HG03575 (cell line): Measurements from ENCODE around the gene PRXL2A.
A peak's percentile ranks its signal among the peaks of the same experiment; 100 is the strongest.

Source experiments
- ATAC-seq: cut with Tn5 transposase; IDR thresholded peaks from one replicate; pipeline ENCODE4 v1.9.1; 2021; ENCODE audit not compliant: unreplicated experiment, insufficient number of reproducible peaks, low FRiP score; ENCODE audit errors: extremely low read depth

PRXL2A gene

DNA sequence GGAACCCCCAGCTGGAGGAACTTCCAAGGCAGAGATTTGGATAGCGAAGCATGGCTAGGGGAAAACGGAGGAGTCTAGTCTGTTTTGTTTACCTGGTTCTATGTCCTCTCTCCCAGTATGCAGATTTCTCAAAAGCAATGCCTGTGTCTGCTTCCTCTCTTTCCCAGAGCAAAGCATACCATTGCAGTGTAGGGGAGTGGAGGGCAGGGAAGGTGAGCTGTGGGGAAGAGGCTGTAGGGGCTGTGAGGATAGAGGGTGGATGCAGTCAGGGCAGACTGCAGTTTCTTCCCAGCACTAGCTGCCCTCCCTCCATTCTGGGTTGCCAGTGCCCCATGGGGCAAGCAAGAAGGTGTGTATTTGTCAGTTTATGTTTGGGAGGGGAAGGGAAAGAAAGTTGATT is 28.9 kb downstream of the PRXL2A start:
- no peak for ATAC-seq

DNA sequence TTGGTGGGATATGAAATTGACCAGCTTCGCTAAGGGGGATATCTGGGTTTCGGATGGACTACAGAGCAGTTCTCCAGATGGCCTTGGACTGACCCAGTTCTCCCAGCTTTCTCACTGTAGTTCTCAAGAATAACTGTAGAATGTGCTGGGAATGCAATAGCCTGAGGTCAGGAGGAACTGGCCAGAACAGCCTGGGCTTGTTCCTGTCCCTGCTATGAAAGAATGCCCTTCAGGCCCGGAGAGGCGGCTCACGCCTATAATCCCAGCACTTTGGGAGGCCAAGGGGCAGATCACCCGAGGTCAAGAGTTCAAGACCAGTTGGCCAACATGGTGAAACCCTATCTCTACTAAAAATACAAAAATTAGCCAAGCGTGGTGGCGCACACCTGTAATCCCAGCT is 33.5 kb downstream of the PRXL2A start:
- ATAC-seq = no peak

DNA sequence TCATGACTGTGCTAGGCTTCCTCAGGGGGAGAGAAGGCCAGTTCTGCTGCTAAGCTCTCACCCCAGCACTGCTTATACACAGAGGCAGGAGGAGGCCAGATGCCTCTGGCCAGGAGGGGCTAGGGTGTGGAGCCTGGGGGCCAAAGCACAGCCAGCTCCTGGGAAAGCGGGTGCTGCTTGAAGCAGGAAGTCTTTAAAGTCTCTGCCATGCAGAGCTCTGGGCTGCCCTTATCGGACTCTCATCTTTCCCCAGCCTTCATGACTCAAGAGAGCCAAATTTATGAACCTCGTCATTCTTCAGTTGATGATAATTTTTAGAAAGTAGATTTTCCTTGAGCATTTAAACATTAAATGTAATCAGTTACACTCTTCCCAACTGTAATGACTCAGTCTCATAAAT is 34.5 kb downstream of the PRXL2A start:
- no peak for ATAC-seq

DNA sequence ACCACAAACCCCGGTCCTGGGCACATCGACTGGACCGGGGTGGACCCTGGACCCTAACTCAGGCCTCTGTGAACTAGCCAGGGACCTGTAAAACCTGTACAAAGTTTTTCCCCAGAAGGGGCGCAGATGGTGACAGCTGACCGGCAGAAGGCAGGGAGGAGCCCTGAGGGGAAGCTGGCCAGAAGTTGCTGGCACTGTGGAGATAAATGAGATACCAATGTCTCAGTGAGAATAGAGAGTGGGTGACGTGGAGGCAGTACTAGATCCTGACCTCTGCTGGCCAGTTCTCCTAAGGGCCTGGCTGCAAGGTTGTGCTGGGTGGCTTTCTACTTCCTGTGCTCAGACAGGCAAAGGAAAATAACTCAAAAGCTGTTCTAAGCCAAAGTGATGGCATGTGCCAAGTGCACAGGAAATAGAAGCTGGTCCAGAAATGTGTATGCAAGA is 35.2 kb downstream of the PRXL2A start:
- ATAC-seq = no peak

DNA sequence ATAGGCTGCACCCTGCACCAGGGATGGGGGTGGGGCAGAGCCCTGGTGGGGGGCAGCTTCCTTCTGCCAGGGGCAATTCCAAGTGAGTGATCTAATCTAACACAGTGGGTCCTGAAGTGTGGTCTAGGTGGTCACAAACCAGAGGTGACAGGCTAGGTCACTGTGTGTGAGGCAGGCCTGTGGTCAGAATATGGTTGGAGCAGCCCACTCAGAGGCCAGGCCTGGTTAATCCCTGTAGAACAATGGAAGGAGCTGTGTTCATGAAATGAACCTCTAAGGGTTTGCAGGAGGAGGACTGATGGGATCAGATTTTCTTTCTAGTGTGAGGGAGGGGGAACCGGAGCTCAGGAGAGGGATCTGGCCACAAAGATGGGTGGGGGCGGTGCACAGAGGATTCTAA is 35.8 kb downstream of the PRXL2A start:
- no peak for ATAC-seq

DNA sequence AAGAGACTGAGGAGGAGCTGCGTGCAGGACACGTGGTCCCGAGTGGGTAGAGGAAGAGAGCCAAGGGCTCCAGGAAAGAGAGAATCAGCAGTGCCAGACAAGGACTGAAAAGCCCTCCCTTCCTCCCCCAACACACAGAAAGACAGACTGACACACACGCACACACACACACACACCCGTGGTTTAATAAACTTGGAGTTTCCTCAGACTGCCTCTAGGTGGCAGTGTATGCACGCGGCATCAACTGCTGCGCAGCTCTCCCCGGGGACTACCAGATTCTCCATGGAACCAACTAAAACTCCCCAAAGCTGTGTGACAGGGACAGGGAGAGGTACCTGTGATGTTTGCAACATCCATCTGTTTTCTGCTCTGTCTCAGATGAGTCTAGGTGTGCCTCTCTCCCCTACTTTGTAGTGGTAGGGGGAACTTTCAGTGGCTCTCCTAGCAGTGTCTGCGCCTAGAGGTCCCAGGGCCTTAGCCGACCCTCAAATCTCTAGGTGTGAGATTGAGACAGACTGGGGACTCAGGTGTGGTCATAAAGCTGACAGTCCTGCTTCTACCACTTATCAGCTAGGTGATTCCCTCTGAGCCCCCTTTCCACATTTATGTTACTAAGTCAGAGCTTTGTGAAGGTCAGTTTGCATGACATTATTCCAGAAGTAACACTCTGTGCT is 36.4 kb downstream of the PRXL2A start:
- peak; percentile 63 for ATAC-seq

DNA sequence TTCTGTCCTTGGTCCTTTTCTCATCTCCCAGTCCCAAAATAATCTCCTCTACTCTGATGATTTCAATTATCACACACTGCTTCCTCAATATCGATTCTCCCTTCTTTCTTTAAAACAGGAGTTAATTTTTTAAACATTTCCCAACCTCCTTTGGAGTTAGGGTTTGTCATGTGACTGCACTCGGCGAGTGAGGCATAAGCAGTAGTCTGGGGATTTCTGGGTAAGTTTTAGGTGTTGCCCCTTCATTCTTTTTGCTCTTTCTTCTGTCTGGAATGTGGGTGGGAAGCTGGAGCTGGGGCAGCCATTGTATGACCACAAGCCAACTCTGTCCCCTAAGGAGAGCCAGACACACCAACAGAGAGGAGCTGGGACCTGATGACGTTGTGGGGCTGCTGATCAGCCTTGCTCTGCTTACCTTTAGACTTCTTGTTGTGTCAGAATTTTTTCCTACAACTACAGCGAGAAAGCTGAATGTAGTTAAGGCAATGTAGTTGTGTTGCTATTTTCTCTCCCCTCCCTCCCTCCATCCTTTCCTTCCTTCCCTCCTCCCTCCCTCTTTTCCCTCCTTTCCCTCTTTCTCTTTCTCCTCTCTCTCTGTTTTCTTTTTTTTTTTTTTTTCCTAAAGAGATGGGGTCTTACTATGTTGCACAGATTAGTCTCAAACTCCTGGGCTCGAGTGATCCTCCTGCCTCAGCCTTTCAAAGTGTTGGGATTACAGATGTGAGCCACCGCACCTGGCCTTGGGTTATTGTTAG is 39.3 kb downstream of the PRXL2A start:
- ATAC-seq = no peak

DNA sequence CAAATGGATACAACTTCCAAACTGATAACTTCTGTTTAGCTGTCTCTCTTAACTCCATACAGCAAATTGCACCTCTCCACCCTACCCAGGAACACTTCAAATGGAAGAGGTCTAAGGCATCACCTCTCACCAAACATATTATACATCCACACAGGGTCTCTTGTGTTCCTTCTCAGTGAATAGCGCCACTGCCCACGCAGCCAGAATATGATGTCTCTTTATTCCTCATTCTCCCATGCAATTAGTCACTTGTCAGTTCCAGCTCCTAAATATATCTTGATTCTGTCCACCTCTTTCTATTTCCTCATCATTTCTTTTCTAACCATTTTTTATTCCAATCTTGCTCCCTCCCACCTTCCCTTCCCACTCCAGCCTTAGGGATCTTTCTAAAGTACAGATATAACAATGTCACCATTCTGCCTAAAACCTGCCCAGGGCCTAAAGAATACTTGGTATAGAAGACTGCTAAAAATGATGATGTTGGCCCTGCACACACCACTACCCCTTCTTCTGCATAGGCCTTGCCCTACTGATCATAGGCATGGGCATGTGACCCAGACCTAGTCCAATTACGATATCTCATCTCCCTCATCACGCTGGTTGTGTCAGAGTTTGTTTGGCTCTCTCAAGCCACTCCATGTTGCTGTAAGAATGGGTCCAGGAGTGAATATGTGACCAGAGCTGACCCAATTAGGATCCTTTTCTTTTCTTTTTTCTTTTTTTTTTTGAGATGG is 40.0 kb downstream of the PRXL2A start:
- ATAC-seq = no peak

DNA sequence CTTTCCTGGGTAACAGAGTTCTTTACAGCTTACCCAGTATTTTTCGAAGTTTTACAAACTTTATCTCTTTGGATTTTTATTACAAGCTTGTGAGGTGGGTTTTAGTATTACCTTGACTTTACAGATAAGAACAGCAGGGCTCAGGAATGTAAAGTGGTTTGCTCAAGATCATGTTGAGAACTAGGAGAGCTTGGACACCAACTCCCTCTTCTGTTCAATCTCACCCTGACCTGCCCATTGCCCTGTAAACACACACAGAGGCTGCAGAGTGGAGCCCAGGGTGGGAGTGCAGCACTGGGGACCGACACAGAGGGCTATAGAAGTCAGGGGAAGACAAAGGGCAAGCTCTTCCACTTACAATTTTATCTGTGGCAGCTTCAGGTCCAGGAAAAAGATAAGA is 41.2 kb downstream of the PRXL2A start:
- ATAC-seq = no peak

DNA sequence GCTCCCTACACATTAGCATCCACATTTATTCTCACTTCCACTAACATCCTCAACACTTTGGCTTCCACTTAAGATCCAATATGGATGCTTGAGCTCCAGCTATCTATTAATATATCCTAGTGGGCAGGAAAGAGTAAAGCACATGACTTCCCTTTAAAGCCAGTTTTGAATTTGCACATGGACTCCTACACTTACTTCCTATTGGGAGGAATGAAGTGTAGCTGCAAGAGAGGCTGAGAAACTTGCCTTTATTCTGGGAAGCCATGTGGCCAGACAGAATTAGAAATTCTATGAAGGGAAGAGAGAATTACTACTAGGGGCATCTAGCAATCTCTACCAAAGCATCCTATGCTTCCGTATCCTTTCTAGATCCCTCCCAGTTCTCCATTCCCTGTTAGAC is 42.8 kb downstream of the PRXL2A start:
- ATAC-seq = no peak

DNA sequence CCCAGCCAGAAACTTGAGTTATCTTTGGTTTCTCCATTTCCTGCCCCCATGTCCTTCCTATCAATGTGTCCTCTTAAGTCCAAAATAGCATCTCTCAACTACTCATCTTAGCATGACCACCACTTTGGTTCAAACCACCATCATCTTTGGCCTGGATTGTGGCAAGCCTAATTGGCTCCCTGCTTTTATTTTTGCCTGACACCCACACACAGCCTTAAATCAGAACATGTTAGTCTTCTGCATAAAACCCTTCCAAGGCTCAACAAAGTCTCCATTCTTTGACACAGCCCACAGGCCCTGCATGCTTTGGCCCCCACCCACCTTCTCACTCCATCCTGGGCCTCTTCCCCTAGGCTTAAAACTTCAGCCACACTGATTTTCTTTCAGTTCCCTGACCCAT is 43.7 kb downstream of the PRXL2A start:
- no peak for ATAC-seq

DNA sequence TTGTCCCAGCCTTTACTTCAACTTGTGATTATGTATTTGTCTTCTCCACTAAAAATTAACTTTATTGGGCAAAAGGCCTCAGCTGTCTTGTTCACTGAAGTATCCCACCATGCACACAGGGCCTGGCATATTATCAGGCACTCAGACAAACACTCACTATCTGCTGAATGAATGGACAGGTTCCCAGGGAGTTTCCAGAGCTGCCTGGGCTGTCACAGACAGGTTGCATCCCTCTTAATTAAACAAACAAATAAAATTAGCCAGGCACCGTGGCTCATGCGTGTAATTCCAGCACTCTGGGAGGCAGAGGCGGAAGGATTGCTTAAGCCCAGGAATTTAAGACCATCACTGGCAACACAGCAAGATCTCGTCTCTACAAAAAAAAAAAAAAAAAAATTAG is 44.3 kb downstream of the PRXL2A start:
- no peak for ATAC-seq

DNA sequence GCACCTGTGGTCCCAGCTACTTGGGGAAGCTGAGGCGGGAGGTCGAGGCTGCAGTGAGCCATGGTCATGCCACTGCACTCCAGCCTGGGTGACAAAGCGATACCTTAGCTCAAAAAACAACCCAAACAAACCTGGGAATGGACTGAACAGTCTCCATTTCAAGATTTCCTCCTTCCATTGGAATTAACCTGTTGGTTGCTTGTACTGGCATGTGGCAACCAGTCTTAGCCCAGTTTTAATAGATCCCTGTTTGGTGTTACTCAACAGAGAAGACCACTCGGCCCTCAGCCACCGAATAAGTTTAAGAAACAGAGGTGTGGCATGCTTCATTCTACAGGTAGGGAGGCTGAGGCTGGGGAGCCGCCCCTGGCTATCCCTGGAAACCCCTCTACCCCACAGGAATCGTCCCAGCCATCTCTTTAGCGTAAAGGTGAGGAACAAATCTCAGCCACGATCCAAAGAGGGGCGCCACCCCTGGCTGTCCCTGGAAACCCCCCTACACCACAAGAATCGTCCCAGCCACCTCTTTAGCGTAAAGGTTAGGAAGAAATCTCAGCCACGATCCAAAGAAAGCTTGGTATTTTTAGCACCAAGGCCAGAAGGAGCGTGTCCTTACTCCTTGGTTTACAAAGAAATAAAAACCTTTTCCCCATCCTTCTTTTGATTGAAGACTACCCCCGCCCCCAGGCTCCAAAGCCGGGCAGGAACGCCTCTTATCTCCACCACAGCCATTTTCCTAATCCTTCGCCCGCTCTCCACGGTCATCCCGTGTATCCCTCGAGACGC is 44.9 kb downstream of the PRXL2A start:
- ATAC-seq = no peak

DNA sequence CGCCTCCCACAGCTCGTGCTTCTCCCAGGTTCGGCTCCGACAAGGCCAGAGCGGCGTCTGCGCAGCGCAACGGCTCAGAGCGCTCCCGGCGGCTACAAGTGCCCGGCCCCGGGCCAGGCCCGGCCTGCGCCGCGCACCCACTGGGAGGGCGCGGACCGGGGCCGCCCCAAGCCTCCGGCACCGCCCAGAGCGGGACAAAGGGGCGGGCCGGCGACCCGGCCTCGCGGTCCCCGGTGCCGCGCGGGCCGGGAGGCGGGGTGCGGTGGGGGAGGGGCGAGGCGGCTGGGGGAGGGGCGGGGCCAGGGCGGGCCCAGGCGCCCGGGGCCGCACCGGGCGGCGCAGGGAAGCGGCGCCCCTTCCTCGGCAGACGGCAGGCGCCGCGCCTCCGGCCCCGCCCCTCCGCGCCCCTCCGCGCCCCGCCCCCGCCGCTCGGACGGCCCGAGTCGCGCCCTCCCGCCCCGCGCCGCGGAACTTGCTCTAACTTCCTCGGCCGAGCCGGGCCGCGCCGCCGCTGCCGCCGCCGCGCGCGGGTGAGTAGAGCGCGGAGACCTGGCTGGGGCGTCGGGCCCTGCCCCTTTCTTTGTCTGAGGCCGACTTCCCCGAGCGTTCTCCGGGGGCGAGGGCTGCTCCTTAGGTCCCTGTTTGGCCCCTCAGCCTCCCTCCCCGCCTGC is 45.6 kb downstream of the PRXL2A start, which contains the start of gene TSPAN14:
TSS of gene TSPAN14 (plus strand) at position 469 of the 671 bp plus-strand sequence. CDS start 34,924 bp downstream, outside the sequence.
- ATAC-seq = no peak

DNA sequence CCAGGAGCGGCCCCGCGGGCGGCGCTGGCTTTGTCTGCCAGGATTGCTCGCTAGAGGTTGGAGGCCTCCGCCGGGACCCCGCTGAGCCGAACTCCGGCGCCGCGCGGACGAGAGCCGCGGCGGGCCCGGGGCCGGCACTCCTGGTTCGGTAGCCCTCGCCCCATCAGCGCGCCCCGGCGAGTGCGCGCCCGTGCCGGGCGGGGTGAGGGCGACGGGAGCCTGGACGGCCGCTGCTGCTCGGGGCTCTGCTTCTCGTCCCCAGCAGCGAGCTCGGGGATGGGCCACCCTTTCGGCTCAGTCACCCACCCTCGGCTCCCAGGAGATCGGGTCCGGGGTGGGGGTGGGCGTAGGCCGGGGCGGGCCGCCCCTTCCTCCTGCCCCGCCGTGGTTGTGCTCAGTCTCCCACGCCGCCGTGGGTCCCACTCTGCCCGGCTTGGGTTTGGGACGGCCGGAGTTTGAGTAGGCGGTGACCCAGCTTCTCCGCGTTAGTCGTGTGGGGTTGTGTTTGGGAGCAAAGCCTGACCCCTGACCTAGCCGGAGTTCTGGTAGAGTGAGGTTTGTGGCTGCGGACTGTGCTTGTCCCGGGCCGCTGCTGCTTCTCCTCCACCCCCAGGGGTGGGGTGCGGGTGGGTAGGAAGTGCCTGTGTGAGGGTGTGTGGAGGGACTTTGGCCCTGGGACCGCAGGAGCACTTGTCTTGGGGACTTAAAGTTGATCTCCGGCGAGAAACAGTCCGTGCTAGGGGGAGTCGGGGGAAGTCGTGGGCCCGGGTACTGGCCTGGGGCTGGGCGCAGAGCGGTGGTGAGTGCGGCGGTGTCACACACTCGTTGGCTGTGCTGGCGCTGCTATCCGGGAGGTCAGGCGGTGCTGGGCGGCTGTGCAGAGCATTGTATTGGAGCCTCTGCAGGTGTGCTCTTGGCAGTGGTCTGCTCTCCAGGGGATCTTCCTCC is 46.4 kb downstream of the PRXL2A start:
- no peak for ATAC-seq

DNA sequence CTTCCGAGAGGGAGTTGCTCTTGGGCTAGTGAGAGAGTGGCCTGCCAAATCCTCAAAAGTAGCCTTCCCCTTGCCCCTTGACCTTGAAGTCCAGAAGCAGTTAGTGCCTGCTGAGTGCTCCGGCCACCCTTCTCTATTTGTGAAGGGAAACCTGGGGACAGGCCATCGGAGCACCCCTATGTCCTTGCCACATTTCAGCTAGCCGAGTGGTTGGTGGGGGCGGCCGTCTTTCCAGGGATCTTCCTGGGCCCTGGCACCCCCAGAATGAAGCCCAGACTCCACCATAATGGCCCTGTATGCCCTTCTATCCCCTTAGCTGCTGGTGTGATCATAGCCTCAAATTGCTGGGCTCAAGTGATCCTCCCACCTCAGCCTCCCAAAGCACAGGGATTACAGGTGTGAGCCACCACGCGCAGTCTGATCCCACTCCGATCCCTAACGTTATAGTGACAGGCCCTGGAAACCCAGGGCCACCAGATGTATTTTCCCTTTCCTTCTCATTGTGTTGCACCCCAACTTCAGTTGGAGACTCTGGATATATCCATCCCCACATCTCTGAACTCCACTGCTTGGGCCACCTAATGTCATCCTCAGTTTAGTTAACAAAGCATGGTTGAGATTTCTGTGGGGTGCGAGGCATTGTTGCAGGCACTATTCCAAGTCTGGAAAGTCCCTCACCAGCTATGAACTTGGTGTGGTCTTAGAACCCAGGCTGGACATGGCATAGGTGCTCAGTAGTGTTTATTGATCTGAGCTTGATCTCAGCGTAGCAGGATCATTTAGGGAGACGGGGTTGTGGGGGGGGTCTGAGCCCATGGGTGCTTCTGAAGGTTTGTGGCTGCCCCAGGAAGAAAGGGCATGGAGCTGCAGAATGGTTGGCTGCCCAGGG is 47.4 kb downstream of the PRXL2A start:
- no peak for ATAC-seq
